ENCODE results near the gene SPG7.
"Not testable (repeated sequence)": the region's sequence is repeated elsewhere in the genome, so short reads cannot be mapped to it uniquely, and the experiment has no call there.

Gene SPG7

GRCh38 chr16:89567656-89568594, 59.7 kb downstream of the SPG7 start:
- H3K27me3 ChIP-seq (ENCODE audit: insufficient read depth, low read length, poor library complexity), result no peaks in the 10 kb centered on the region
- peaks cover 12% of the 10 kb centered on the region for H3K4me1 ChIP-seq (ENCODE audit: insufficient read depth, low read length)
- ATAC-seq (ENCODE audit: insufficient read depth, low read depth) (no peak), DNase-seq (no peak)
- no peak overlapping the region for H2AFZ ChIP-seq (ENCODE audit: low read depth, low read length)
- H3K79me2 ChIP-seq (ENCODE audit: insufficient read depth, low read length), result peaks cover 12% of the 10 kb centered on the region
- no peak overlapping the region for H3K9ac ChIP-seq (ENCODE audit: low read depth, low read length)
- H3K27ac ChIP-seq (ENCODE audit: low read length), result no peak overlapping the region
- H4K20me1 ChIP-seq (ENCODE audit: insufficient read depth, low read length), result peaks cover 46% of the 10 kb centered on the region
- no peaks in the 10 kb centered on the region for H3K9me3 ChIP-seq (ENCODE audit: insufficient read depth, low read length, severe bottlenecking)
- TF ChIP-seq CTCF (IDR thresholded peaks at IDR 0.05; ENCODE audit: borderline replicate concordance, extremely low read depth, low read length, poor library complexity, severe bottlenecking) (no peak), EZH2 (IDR thresholded peaks at IDR 0.05; ENCODE audit: borderline replicate concordance, low read depth, low read length, severe bottlenecking) (no peak)
- no peak overlapping the region for H3K4me3 ChIP-seq (ENCODE audit: low read depth in 1 of 2, low read length in 2 of 2)
- no peak overlapping the region for H3K4me2 ChIP-seq (ENCODE audit: insufficient read depth, low read length)
- peaks cover 28% of the 10 kb centered on the region for H3K36me3 ChIP-seq (ENCODE audit: insufficient read depth, low read length)

GRCh38 chr16:89569506-89570341, 61.5 kb downstream of the SPG7 start:
- Histone ChIP-seq H4K20me1 (ENCODE audit: insufficient read depth, low read length) (peaks cover 28% of the 10 kb centered on the region), H3K9ac (ENCODE audit: low read depth, low read length) (no peak overlapping the region), H2AFZ (ENCODE audit: low read depth, low read length) (no peak overlapping the region), H3K4me2 (ENCODE audit: insufficient read depth, low read length) (no peak overlapping the region), H3K27ac (ENCODE audit: low read length) (no peak overlapping the region), H3K4me3 (ENCODE audit: low read depth in 1 of 2, low read length in 2 of 2) (no peak overlapping the region), H3K9me3 (ENCODE audit: insufficient read depth, low read length, severe bottlenecking) (no peaks in the 10 kb centered on the region), H3K36me3 (ENCODE audit: insufficient read depth, low read length) (peaks cover 10% of the 10 kb centered on the region), H3K4me1 (ENCODE audit: insufficient read depth, low read length) (no peaks in the 10 kb centered on the region), H3K79me2 (ENCODE audit: insufficient read depth, low read length) (no peaks in the 10 kb centered on the region), H3K27me3 (ENCODE audit: insufficient read depth, low read length, poor library complexity) (no peaks in the 10 kb centered on the region)
- no peak for DNase-seq
- TF ChIP-seq EZH2 (IDR thresholded peaks at IDR 0.05; ENCODE audit: borderline replicate concordance, low read depth, low read length, severe bottlenecking) (no peak), CTCF (IDR thresholded peaks at IDR 0.05; ENCODE audit: borderline replicate concordance, extremely low read depth, low read length, poor library complexity, severe bottlenecking) (no peak)
- no peak for ATAC-seq (ENCODE audit: insufficient read depth, low read depth)

GRCh38 chr16:89570342-89570923, 62.2 kb downstream of the SPG7 start:
- H3K27me3 ChIP-seq (ENCODE audit: insufficient read depth, low read length, poor library complexity), result no peaks in the 10 kb centered on the region
- H3K9ac ChIP-seq (ENCODE audit: low read depth, low read length), result no peak overlapping the region
- no peak overlapping the region for H3K27ac ChIP-seq (ENCODE audit: low read length)
- peaks cover 21% of the 10 kb centered on the region for H4K20me1 ChIP-seq (ENCODE audit: insufficient read depth, low read length)
- H3K4me3 ChIP-seq (ENCODE audit: low read depth in 1 of 2, low read length in 2 of 2), result no peak overlapping the region
- no peak for DNase-seq
- ATAC-seq (ENCODE audit: insufficient read depth, low read depth), result no peak
- H3K9me3 ChIP-seq (ENCODE audit: insufficient read depth, low read length, severe bottlenecking), result no peaks in the 10 kb centered on the region
- H3K36me3 ChIP-seq (ENCODE audit: insufficient read depth, low read length), result peaks cover 3% of the 10 kb centered on the region; the same call in 1 of the 2 replicates
- peaks cover 4% of the 10 kb centered on the region; the same call in 1 of the 2 replicates for H3K79me2 ChIP-seq (ENCODE audit: insufficient read depth, low read length)
- H3K4me1 ChIP-seq (ENCODE audit: insufficient read depth, low read length), result peaks cover 6% of the 10 kb centered on the region
- no peak overlapping the region for H3K4me2 ChIP-seq (ENCODE audit: insufficient read depth, low read length)
- no peak for TF ChIP-seq EZH2 (IDR thresholded peaks at IDR 0.05; ENCODE audit: borderline replicate concordance, low read depth, low read length, severe bottlenecking)
- H2AFZ ChIP-seq (ENCODE audit: low read depth, low read length), result no peak overlapping the region

- H3K9ac ChIP-seq (ENCODE audit: low read depth, low read length); H3K9me3 ChIP-seq (ENCODE audit: insufficient read depth, low read length, severe bottlenecking); ATAC-seq (ENCODE audit: insufficient read depth, low read depth): not testable (repeated sequence)
Observed at GRCh38 chr16:89570983-89571598, 62.9 kb downstream of the SPG7 start.

More at GRCh38 chr16:89570983-89571598, 62.9 kb downstream of the SPG7 start:
- H3K4me2 ChIP-seq (ENCODE audit: insufficient read depth, low read length); H3K27me3 ChIP-seq (ENCODE audit: insufficient read depth, low read length, poor library complexity); H3K4me1 ChIP-seq (ENCODE audit: insufficient read depth, low read length); H3K79me2 ChIP-seq (ENCODE audit: insufficient read depth, low read length); H3K4me3 ChIP-seq (ENCODE audit: low read depth in 1 of 2, low read length in 2 of 2); H3K36me3 ChIP-seq (ENCODE audit: insufficient read depth, low read length); DNase-seq; H2AFZ ChIP-seq (ENCODE audit: low read depth, low read length); H3K27ac ChIP-seq (ENCODE audit: low read length): not testable (repeated sequence)
- H4K20me1 ChIP-seq (ENCODE audit: insufficient read depth, low read length), result peaks cover 17% of the 10 kb centered on the region
